ENCODE data around the gene TRIAP1. TPM values are rescaled to one million over a fixed set of nuclear protein-coding genes. Genes with fewer than 3 reads are reported as not detected.

Gene TRIAP1
- polyA plus RNA-seq, 1 of the 3 experiments (the other 2 are of a cell fraction): 34.1 TPM

GRCh38 chr12:120480211-120480610 lies 34.0 kb upstream of the TRIAP1 start (continued):
- TF ChIP-seq EZH2phosphoT487 (IDR thresholded peaks at IDR 0.05; ENCODE audit: borderline replicate concordance, low read depth) (no peak), TEAD4 (IDR thresholded peaks at IDR 0.05; ENCODE audit: borderline replicate concordance, insufficient read depth) (no peak), REST (IDR thresholded peaks at IDR 0.05; ENCODE audit: low read depth, low read length) (no peak)

GRCh38 chr12:120479458-120479857 lies 33.3 kb upstream of the TRIAP1 start:
- Histone ChIP-seq H4K20me1 (ENCODE audit: insufficient read depth) (no peaks in the 10 kb centered on the region), H3K9me3 (no peaks in the 10 kb centered on the region), H3K79me2 (ENCODE audit: insufficient read depth) (no peaks in the 10 kb centered on the region; the same call in 1 of the 2 replicates), H3K4me2 (no peak overlapping the region), H3F3A (replicated peaks; ENCODE audit: insufficient read depth) (peaks cover 9% of the 10 kb centered on the region), H3K27ac (ENCODE audit: low read depth in 2 of 2, low read length in 1 of 2) (no peak overlapping the region), H3K9ac (no peak overlapping the region), H3K36me3 (replicated peaks in 1 of 2; ENCODE audit: control insufficient read depth in 1 of 2, insufficient read depth in 2 of 2, low read length in 1 of 2) (no peaks in the 10 kb centered on the region), H2AFZ (ENCODE audit: low read depth) (no peak overlapping the region), H3K4me1 (ENCODE audit: control insufficient read depth in 1 of 2, insufficient read depth in 2 of 2, low read depth in 1 of 2, low read length in 1 of 2) (peaks cover 0 to 2% of the 10 kb centered on the region in 2 experiments; a peak in 1 of 4 replicates), H3K9me2 (no peaks in the 10 kb centered on the region), H3K27me3 (ENCODE audit: insufficient read depth) (no peaks in the 10 kb centered on the region), H3K4me3 (ENCODE audit: low read depth in 2 of 2, low read length in 1 of 2) (no peak overlapping the region)
- TF ChIP-seq USF2 (IDR thresholded peaks at IDR 0.05; ENCODE audit: borderline replicate concordance, low read depth, low read length) (no peak), CHD2 (IDR thresholded peaks at IDR 0.05; ENCODE audit: low read length, partially characterized antibody) (no peak), MEF2A (IDR thresholded peaks at IDR 0.05; ENCODE audit: borderline replicate concordance, low read depth) (no peak), REST (IDR thresholded peaks at IDR 0.05; ENCODE audit: low read depth, low read length) (no peak), GABPA (IDR thresholded peaks at IDR 0.05; ENCODE audit: low read depth) (no peak), USF1 (IDR thresholded peaks at IDR 0.05; ENCODE audit: borderline replicate concordance, low read depth) (no peak), JUND (IDR thresholded peaks at IDR 0.05) (no peak), FOXJ3 (CRISPR knock-in tag; IDR thresholded peaks at IDR 0.05) (no peak), IRF3 (IDR thresholded peaks at IDR 0.05; ENCODE audit: low read depth, low read length) (no peak), TEAD4 (IDR thresholded peaks at IDR 0.05; ENCODE audit: borderline replicate concordance, insufficient read depth) (no peak), FOSL2 (IDR thresholded peaks at IDR 0.05; ENCODE audit: borderline replicate concordance, low read depth) (no peak), TAF1 (IDR thresholded peaks at IDR 0.05; ENCODE audit: borderline replicate concordance, low read depth, low read length) (no peak), ZBTB33 (IDR thresholded peaks at IDR 0.05; ENCODE audit: borderline replicate concordance, low read depth) (no peak), RCOR1 (IDR thresholded peaks at IDR 0.05; ENCODE audit: low read length) (no peak), RAD21 (IDR thresholded peaks at IDR 0.05; ENCODE audit: low read length) (no peak), SIN3A (IDR thresholded peaks at IDR 0.05; ENCODE audit: borderline replicate concordance, low read depth, low read length) (no peak)
- WGBS (ENCODE audit: low lambda C conversion rate): 93% methylated on average over 1 of the region's 1 CpG
- CTCF ChIA-PET: interaction anchor here (1.2 to 1.4 kb wide), 2 partner anchors 9 to 16 kb away, joined by 3 to 5 read pairs; no protein-coding TSS in a partner anchor
- DNase-seq: no peak
- POLR2A ChIA-PET: interaction anchor here (1.3 kb wide), 1 partner anchor 16 kb away, joined by 3 read pairs; the partner anchor contains the start of gene DYNLL1
